Measurements from ENCODE around the gene L1TD1. TPM values are rescaled to one million over a fixed set of nuclear protein-coding genes. Genes with fewer than 3 reads are reported as not detected.

L1TD1 gene, protein sequence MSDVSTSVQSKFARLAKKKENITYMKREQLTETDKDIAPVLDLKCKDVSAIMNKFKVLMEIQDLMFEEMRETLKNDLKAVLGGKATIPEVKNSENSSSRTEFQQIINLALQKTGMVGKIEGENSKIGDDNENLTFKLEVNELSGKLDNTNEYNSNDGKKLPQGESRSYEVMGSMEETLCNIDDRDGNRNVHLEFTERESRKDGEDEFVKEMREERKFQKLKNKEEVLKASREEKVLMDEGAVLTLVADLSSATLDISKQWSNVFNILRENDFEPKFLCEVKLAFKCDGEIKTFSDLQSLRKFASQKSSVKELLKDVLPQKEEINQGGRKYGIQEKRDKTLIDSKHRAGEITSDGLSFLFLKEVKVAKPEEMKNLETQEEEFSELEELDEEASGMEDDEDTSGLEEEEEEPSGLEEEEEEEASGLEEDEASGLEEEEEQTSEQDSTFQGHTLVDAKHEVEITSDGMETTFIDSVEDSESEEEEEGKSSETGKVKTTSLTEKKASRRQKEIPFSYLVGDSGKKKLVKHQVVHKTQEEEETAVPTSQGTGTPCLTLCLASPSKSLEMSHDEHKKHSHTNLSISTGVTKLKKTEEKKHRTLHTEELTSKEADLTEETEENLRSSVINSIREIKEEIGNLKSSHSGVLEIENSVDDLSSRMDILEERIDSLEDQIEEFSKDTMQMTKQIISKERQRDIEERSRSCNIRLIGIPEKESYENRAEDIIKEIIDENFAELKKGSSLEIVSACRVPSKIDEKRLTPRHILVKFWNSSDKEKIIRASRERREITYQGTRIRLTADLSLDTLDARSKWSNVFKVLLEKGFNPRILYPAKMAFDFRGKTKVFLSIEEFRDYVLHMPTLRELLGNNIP
- total RNA-seq, result 0.13 TPM in 1 of 2 replicates, not detected in the other

DNA sequence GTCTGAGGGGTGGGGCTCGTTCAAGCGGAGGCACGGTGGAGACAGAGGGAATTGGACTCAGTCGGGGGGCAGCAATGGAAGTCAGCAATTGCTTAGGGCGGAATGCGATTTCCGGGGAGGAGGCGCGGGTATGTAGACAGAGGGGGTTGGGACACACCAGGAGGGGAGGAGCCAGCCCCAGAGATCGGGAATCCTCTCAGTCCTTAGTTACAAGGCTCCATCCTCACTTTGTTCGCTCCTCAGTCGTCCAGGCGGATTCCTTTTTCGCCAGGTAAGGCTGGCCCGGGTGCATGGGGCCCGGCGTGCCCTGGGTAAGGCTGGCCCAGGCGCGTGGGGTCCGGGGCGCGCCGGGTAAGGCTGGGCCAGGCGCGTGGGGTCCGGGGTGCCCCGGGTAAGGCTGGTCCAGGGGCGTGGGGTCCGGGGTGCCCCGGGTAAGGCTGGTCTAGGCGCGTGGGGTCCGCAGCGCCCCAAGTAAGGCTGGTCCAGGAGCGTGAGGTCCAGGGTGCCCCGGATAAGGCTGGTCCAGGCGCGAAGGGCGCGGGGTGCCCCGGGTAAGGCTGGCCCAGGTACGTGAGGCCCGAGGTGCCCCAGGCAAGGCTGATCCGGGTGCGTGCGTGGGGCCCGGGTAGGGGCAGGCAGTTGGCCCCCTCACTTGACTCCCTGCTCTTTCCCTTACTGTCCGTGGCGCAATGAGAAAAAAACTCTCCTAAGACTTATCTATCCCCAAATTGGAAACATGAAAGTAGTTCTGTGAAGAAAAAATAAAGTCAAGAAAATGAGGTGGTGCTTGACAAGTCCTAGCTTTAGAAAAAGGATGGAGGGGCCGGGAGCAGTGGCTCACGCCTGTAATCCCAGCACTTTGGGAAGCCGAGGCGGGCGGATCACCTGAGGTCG, at the start of gene L1TD1:
L1TD1 (plus strand) TSS at position 199 of the 894 bp plus-strand sequence. CDS start 11,780 bp downstream, outside the sequence.

Other genes starting within 250 kb of the L1TD1 start
- gene KANK4, start 124.6 kb downstream of the L1TD1 start, total RNA-seq, result 0.07 and 5.3 TPM in 2 replicates
- 12.6 and 16.0 TPM in 2 replicates for gene USP1, start 242.2 kb downstream of the L1TD1 start, total RNA-seq

Measured in smooth muscle cell of the pulmonary artery (primary cell).